K562 (cell line): ENCODE results near the gene SLC3A2. TPM values are rescaled to one million over a fixed set of nuclear protein-coding genes. Genes with fewer than 3 reads are reported as not detected.

Source experiments
- CLOCK ChIP-seq: fragments of 250-450 bp; sonication (Bioruptor Pico); IDR thresholded peaks from 2 replicates; pipeline ENCODE4 v1.4.0; 2020; ENCODE audit warnings: mild to moderate bottlenecking, moderate library complexity, borderline replicate concordance
- CREBBP ChIP-seq: IDR thresholded peaks from one replicate; pipeline ENCODE4 v1.6.1; 2012; ENCODE audit warnings: low read depth, mild to moderate bottlenecking, control low read depth, inconsistent platforms, low read length
- FOXK1 ChIP-seq: sonication (generic); formaldehyde crosslinking; IDR thresholded peaks from 2 replicates; pipeline ENCODE4 v1.8.0; 2022; ENCODE audit warnings: missing genetic modification reagents, mild to moderate bottlenecking, borderline replicate concordance
- GMEB1 ChIP-seq: fragments of 250-450 bp; sonication (Bioruptor Pico); IDR thresholded peaks from 2 replicates; pipeline ENCODE4 v1.4.0; 2020; ENCODE audit warnings: mild to moderate bottlenecking
- GTF2F1 ChIP-seq: IDR thresholded peaks from 2 replicates; pipeline ENCODE4 v1.6.1; 2011; ENCODE audit warnings: low read depth, low read length, improper control_type of control experiment
- HDAC2 ChIP-seq: fragments of 450-650 bp; IDR thresholded peaks from 2 replicates; pipeline ENCODE4 v1.6.1; 2016; ENCODE audit warnings: mild to moderate bottlenecking
- HMGXB4 ChIP-seq: sonication (generic); formaldehyde crosslinking; IDR thresholded peaks from 2 replicates; pipeline ENCODE4 v1.8.1; 2023; ENCODE audit warnings: mild to moderate bottlenecking, missing genetic modification reagents
- HNRNPLL ChIP-seq: fragments of 200-400 bp; formaldehyde crosslinking; IDR thresholded peaks from 2 replicates; pipeline ENCODE4 v1.6.1; 2017; ENCODE audit warnings: low read length, low read depth, mild to moderate bottlenecking; ENCODE audit not compliant: poor library complexity, severe bottlenecking
- KHSRP ChIP-seq: fragments of 450-650 bp; IDR thresholded peaks from 2 replicates; pipeline ENCODE4 v1.6.1; 2017
- KLF16 ChIP-seq: IDR thresholded peaks from 2 replicates; pipeline ENCODE4 v1.6.1; 2016; ENCODE audit warnings: antibody characterized with exemption
- MXI1 ChIP-seq: IDR thresholded peaks from 2 replicates; pipeline ENCODE4 v1.6.1; 2011; ENCODE audit warnings: low read depth, mild to moderate bottlenecking, improper control_type of control experiment, low read length
- NCOR1 ChIP-seq: fragments of 450-650 bp; IDR thresholded peaks from 2 replicates; pipeline ENCODE4 v1.6.1; 2016; ENCODE audit warnings: mild to moderate bottlenecking, moderate library complexity
- NFIX ChIP-seq: fragments of 250-450 bp; sonication (Bioruptor Pico); IDR thresholded peaks from 2 replicates; pipeline ENCODE4 v1.4.0; 2020; ENCODE audit warnings: low read depth, mild to moderate bottlenecking, moderate library complexity
- NR1H2 ChIP-seq: sonication (generic); formaldehyde crosslinking; IDR thresholded peaks from 2 replicates; pipeline ENCODE4 v1.4.0; 2020; ENCODE audit warnings: mild to moderate bottlenecking, missing genetic modification reagents
- PATZ1 ChIP-seq: fragments of 250-450 bp; sonication (Bioruptor Pico); IDR thresholded peaks from 2 replicates; pipeline ENCODE4 v1.5.0; 2020; ENCODE audit warnings: mild to moderate bottlenecking, borderline replicate concordance
- SAFB2 ChIP-seq: fragments of 200-400 bp; formaldehyde crosslinking; IDR thresholded peaks from 2 replicates; pipeline ENCODE4 v1.6.1; 2018; ENCODE audit warnings: borderline replicate concordance, low read length, low read depth, moderate library complexity; ENCODE audit not compliant: severe bottlenecking
- SP1 ChIP-seq: sonication (generic); formaldehyde crosslinking; IDR thresholded peaks from 2 replicates; pipeline ENCODE4 v1.8.1; 2022; ENCODE audit warnings: mild to moderate bottlenecking, missing genetic modification reagents
- ZBED1 ChIP-seq: IDR thresholded peaks from 2 replicates; pipeline ENCODE4 v1.6.1; 2014
- ZNF512 ChIP-seq: IDR thresholded peaks from 2 replicates; pipeline ENCODE4 v1.6.1; 2016; ENCODE audit warnings: missing genetic modification characterization, missing compliant biosample characterization
- polyA plus RNA-seq, 8 experiments: library from polyadenylated mRNA; depleted of rRNA in 4 of 8; stranded (reverse) in 5 of 8; unstranded in 3 of 8; fragments of >200 nt; fragmentation: Nextera tagmentation in 2 of 8; fragmentation: Illumina TruSeq in 1 of 8; extraction: Ambion mirVana in 2 of 8; extraction: Trizol in 1 of 8; gene quantifications; 2 replicates each; pipeline versions ENCODE4 v1.2.1 to v1.2.3, GENCODE V29; 2011 to 2014; ENCODE audit warnings: inconsistent platforms in 1 of 8, missing spikeins in 1 of 8
- total RNA-seq, 7 experiments: library from RNA; depleted of rRNA in 6 of 7; stranded (reverse); fragments of >200 nt in 6 of 7; fragmentation: Illumina TruSeq in 2 of 7; extraction: Trizol in 2 of 7; gene quantifications; 2 replicates each; pipeline versions ENCODE4 v1.2.1 to v1.2.3, GENCODE V29; 2011 to 2021; ENCODE audit warnings: low replicate concordance in 1 of 7

SLC3A2 gene
- total and polyA plus RNA-seq, 9 of the 15 experiments (the other 6 are each of a cell fraction or from before 2014, with no cell fraction given), result 20.0 to 296 (median 214) TPM

- no peak for TF ChIP-seq CLOCK (CRISPR knock-in tag)
- TF ChIP-seq GMEB1 (CRISPR knock-in tag), result no peak
- no peak for TF ChIP-seq GTF2F1
- no peak for TF ChIP-seq SAFB2
- TF ChIP-seq FOXK1 (CRISPR knock-in tag), result no peak
- no peak for TF ChIP-seq HDAC2
- no peak for TF ChIP-seq MXI1
- no peak for TF ChIP-seq NFIX (CRISPR knock-in tag)
- TF ChIP-seq SP1 (CRISPR knock-in tag), result no peak
- peak; percentile 10; the same call in 1 of the 2 replicates for TF ChIP-seq NCOR1
- TF ChIP-seq KHSRP, result no peak
- no peak for TF ChIP-seq HNRNPLL
- no peak for TF ChIP-seq PATZ1 (CRISPR knock-in tag)
- TF ChIP-seq NR1H2 (CRISPR knock-in tag), result no peak
- TF ChIP-seq KLF16, result no peak
- no peak for TF ChIP-seq HMGXB4 (CRISPR knock-in tag)
- no peak for TF ChIP-seq ZBED1
- no peak for TF ChIP-seq CREBBP
- no peak for TF ChIP-seq ZNF512 (tag)
Measured at GRCh38 chr11:62854825-62855570, 25.7 kb upstream of the SLC3A2 start (continued).
